ENCODE data around the gene MAP2K3.
"Not testable (repeated sequence)": the region's sequence is repeated elsewhere in the genome, so short reads cannot be mapped to it uniquely, and the experiment has no call there.

- TF ChIP-seq POLR2A (IDR thresholded peaks at IDR 0.05), result not testable (repeated sequence)
- TF ChIP-seq, protein P1, sequence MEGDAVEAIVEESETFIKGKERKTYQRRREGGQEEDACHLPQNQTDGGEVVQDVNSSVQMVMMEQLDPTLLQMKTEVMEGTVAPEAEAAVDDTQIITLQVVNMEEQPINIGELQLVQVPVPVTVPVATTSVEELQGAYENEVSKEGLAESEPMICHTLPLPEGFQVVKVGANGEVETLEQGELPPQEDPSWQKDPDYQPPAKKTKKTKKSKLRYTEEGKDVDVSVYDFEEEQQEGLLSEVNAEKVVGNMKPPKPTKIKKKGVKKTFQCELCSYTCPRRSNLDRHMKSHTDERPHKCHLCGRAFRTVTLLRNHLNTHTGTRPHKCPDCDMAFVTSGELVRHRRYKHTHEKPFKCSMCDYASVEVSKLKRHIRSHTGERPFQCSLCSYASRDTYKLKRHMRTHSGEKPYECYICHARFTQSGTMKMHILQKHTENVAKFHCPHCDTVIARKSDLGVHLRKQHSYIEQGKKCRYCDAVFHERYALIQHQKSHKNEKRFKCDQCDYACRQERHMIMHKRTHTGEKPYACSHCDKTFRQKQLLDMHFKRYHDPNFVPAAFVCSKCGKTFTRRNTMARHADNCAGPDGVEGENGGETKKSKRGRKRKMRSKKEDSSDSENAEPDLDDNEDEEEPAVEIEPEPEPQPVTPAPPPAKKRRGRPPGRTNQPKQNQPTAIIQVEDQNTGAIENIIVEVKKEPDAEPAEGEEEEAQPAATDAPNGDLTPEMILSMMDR (IDR thresholded peaks at IDR 0.05), result not testable (repeated sequence)
Observed at GRCh38 chr17:21316887-21317500, 32.5 kb downstream of the MAP2K3 start.

All from lower leg skin (tissue), 3 donors.